ENCODE results near the gene MLLT3. TPM values are rescaled to one million over a fixed set of nuclear protein-coding genes. Genes with fewer than 3 reads are reported as not detected.

The MLLT3 gene
- total and polyA plus RNA-seq, 2 donors (not counting 3 experiments of a cell fraction or from before 2014, with no cell fraction given), result 6.1 to 10.0 TPM

- Histone ChIP-seq H3K36me3 (ENCODE audit: control insufficient read depth in 2 of 2, extremely low read depth in 1 of 2, insufficient read depth in 2 of 2, low read length in 2 of 2) (no peaks in the 10 kb centered on the region), H2AFZ (ENCODE audit: low read depth, low read length) (no peak overlapping the region), H3K27me3 (ENCODE audit: control insufficient read depth in 2 of 2, insufficient read depth in 2 of 2, low read length in 2 of 2) (peaks cover 3 to 5% of the 10 kb centered on the region in 2 experiments), H4K20me1 (replicated peaks; ENCODE audit: control insufficient read depth, extremely low read depth, insufficient read depth, low read length) (no peaks in the 10 kb centered on the region), H3K27ac (ENCODE audit: insufficient read depth, low read depth, low read length) (no peak overlapping the region), H3K4me2 (ENCODE audit: insufficient read depth, low read length) (no peak overlapping the region), H3K9ac (replicated peaks; ENCODE audit: extremely low read depth, insufficient read depth, low read length) (no peak overlapping the region), H3K79me2 (ENCODE audit: control insufficient read depth, insufficient read depth, low read length) (no peaks in the 10 kb centered on the region), H3K4me1 (ENCODE audit: control insufficient read depth, extremely low read depth, insufficient read depth, low read length) (no peaks in the 10 kb centered on the region), H3K9me3 (replicated peaks; ENCODE audit: control insufficient read depth, insufficient read depth, low read length) (no peaks in the 10 kb centered on the region), H3K9me1 (replicated peaks; ENCODE audit: control insufficient read depth, extremely low read depth, insufficient read depth, low read length) (no peaks in the 10 kb centered on the region), H3K4me3 (replicated peaks in 1 of 3; ENCODE audit: insufficient read depth in 1 of 3, low read depth in 1 of 3, low read length in 3 of 3) (no peak overlapping the region)
- intact Hi-C loops (cut with micrococcal nuclease), result no loop called here
- no peak for FAIRE-seq
- TF ChIP-seq MYC (IDR thresholded peaks at IDR 0.05; ENCODE audit: low read depth, low read length) (no peak), CTCF (IDR thresholded peaks at IDR 0.05; ENCODE audit: extremely low read depth in 1 of 2, insufficient read depth in 1 of 2, low read depth in 1 of 2, low read length in 2 of 2) (no peak), JUN (IDR thresholded peaks at IDR 0.05; ENCODE audit: borderline replicate concordance, insufficient read depth, insufficient read length, low read depth) (no peak), MAX (IDR thresholded peaks at IDR 0.05; ENCODE audit: insufficient read depth, insufficient read length) (no peak), FOS (IDR thresholded peaks at IDR 0.05; ENCODE audit: borderline replicate concordance, insufficient read depth, low read length) (no peak), GATA2 (IDR thresholded peaks at IDR 0.05; ENCODE audit: insufficient read depth, insufficient read length, low read depth, low read length) (no peak), POLR2AphosphoS5 (IDR thresholded peaks at IDR 0.05; ENCODE audit: insufficient read depth, low read depth, low read length) (no peak)
- dilution Hi-C loops (cut with MboI; ENCODE audit: extremely low pct_ligation_motif_present, low sequenced_read_pairs), result no loop called here
- no TSS peak for BruUV-seq (replicated peaks)
- ChIA-PET POLR2A (no interaction called here), CTCF (no interaction called here)
- no peak for DNase-seq (ENCODE audit: low read depth, low spot score)
Observed at GRCh38 chr9:20309124-20309523, 313.2 kb downstream of the MLLT3 start.

Data from endothelial cell of umbilical vein (primary cell).